GM12875 (cell line): ENCODE results near the gene PLEKHA6.

Experiments
- H3K4me3 ChIP-seq: one replicate; pipeline ENCODE4 v1.5.1; 2011; ENCODE audit warnings: low read depth, low read length, control low read depth
- CTCF ChIP-seq: IDR thresholded peaks from 2 replicates; pipeline ENCODE4 v1.5.1; 2011; ENCODE audit warnings: low read depth, mild to moderate bottlenecking, control low read depth, inconsistent platforms, low read length, moderate library complexity, borderline replicate concordance; ENCODE audit not compliant: insufficient read depth

PLEKHA6 gene

DNA sequence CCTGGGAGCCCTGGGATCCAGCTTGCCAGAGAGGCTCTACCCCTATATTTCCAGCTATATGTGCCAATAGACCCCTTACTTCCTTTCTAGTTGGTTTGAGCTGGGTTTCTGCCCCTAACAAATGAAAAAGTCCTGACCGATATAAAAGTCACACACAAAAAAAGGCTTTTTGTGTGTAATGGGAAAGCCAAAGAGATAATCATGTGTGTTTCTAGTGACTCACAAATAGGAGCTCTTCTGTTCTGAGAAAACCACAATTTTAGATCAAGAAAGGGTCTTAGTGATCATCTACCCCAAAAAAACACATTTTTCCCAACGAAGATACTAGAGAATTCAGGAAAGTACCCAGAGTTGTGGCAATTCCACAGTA lies 23.0 kb upstream of the PLEKHA6 start:
- TF ChIP-seq CTCF: no peak
- H3K4me3 ChIP-seq: no peak overlapping the region

DNA sequence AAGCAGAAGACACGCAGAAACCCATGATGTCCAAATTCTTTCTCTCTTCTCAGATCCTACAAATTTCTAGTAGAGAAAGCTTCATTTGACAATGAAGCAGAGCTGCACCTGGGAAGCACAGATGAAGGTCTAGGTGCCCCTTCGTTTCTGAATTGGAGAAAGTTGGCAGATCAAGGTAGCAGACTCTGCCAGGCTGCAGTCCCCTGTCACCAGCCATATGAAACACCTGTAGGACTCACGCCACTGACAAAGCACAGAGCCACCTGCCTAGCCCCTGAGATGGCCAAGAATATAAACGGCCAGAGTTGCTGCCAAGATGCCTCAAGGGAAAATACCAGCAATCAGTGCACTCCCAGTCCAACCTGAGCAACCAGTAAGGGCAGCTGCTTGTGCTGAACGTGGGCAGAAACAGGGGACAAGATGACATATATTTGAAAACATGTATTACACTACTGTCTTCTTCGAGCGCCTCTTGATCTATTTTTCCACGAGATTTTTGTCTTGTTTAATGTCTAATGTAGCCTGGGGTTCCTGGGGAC lies 20.6 kb upstream of the PLEKHA6 start:
- no peak for TF ChIP-seq CTCF
- H3K4me3 ChIP-seq: no peak overlapping the region

DNA sequence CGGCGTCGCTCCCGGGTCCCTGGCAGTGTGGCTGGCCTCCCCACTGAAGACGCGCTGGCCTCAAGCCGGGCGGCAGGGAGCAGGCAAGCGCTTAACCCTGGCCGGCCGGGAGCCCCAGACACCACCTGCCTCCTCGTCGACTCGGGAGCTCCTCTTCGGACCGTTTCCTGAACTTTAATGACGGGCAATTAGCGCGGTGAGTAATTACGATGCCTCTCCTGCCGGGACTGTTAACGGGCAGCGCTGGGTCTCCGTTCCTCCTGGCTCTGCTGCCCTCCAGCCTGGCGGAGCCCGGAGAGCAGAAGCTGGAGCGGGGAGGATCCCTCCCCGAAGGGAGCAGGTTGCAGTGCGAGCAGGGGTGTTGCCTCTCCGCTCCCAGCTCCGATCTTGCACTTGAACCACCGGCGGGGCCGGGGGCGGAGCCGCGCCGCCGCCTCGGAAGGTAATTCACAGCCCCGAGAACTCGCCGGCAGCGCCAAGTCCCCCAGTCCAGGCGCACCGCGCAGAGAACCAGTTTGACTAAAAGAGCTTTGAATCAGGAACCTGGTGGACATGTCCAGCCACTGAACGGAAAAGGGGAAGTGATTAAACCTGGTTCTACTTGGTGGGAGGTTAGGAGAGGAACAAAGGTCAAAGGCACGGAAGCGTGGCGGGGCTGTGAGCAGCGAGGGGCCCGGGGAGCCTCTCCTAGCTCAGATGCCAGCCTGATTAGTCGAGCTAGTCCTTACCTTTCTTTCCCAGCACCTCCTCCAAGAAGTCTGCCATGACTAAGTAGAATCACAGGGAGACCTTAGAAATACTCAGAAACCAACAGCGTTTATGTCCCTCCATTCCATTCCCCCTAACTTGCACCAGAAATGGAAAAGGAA lies 18.3 kb upstream of the PLEKHA6 start:
- H3K4me3 ChIP-seq: peak overlapping the region; percentile 33
- no peak for TF ChIP-seq CTCF

- no peak overlapping the region for H3K4me3 ChIP-seq
- no peak for TF ChIP-seq CTCF
Observed at GRCh38 chr1:204376919-204377799, 17.4 kb upstream of the PLEKHA6 start.

DNA sequence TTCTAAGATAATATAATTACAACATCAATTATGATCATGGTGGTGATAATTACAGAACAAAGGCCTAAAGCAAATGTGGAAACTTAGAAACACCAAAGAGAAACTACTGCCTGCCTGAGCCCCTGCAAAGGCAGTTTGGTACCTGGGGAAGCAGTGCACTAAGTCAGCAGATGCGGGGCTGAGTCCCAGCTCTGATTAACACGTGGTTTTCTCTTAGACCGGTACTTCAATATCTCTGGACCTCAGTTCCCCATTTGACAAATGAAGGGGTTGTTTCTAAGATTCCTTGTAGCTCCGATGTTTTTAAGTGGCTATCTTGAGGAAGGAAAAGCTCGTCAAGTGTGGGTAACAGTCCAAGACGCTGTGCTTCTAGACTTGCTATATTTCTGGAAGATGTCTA lies 16.7 kb upstream of the PLEKHA6 start:
- TF ChIP-seq CTCF: no peak
- no peak overlapping the region for H3K4me3 ChIP-seq

DNA sequence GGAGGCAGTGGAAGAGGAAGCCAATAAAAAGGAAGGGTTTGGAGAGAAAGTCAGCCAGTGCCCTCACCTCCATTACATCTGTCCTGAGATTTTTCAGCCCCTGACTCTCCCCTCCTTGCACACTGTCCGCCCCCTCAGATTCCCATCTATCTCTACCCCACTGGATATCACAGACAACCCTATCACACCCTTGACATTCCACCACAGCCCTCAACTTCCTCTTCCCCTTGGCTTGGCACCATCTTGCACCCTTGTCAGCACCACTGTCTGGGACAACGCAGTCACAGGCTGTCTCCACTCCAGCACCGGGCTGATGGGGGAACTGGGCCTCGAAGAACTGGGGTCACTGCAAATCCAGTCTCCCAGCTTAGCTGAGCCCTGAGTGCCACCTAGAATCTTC lies 14.2 kb upstream of the PLEKHA6 start:
- no peak overlapping the region for H3K4me3 ChIP-seq
- TF ChIP-seq CTCF: no peak
